Measurements from ENCODE around the gene PLEKHG4B. TPM values are rescaled to one million over a fixed set of nuclear protein-coding genes. Genes with fewer than 3 reads are reported as not detected.

The PLEKHG4B gene
- total RNA-seq, 2 experiments from 2014 or later, result 0.10 TPM

DNA sequence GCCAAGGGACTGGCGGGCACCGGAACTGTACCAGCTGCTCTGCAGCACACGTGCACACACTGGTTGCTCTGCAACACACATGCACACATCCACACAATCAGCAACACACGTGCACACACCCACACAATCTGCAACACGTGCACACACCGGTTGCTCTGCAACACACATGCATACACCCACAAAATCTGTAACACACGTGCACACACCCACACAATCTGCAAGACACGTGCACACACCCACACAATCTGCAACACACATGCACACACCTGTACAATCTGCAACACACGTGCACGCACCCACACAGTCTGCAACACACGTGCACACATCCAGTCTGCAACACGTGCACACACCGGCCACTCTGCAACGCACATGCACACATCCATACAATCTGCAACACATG, 17.9 kb downstream of the PLEKHG4B start:
- Mint-ChIP-seq H3K4me1 (no peaks in the 10 kb centered on the region), H3K4me3 (no peak overlapping the region), H3K27ac (no peak overlapping the region), H3K27me3 (no peaks in the 10 kb centered on the region), H3K9me3 (no peaks in the 10 kb centered on the region), H3K36me3 (ENCODE audit: low read depth) (no peaks in the 10 kb centered on the region)
- CTCF ChIA-PET, result no interaction called here
- POLR2A ChIA-PET, result no interaction called here
- no peak for DNase-seq

- H3K27ac Mint-ChIP-seq, result no peak overlapping the region
- H3K36me3 Mint-ChIP-seq (ENCODE audit: low read depth), result no peaks in the 10 kb centered on the region
- POLR2A ChIA-PET, result no interaction called here
- no peaks in the 10 kb centered on the region for H3K9me3 Mint-ChIP-seq
- no peaks in the 10 kb centered on the region for H3K4me1 Mint-ChIP-seq
- no peak for DNase-seq
- CTCF ChIA-PET, result interaction anchor here (0.5 kb wide), 1 partner anchor 1246 kb away, joined by 4 read pairs; no protein-coding TSS in a partner anchor
- H3K27me3 Mint-ChIP-seq, result no peaks in the 10 kb centered on the region
- H3K4me3 Mint-ChIP-seq, result no peak overlapping the region
Measured at GRCh38 chr5:110270-110888, 18.4 kb downstream of the PLEKHG4B start.

DNA sequence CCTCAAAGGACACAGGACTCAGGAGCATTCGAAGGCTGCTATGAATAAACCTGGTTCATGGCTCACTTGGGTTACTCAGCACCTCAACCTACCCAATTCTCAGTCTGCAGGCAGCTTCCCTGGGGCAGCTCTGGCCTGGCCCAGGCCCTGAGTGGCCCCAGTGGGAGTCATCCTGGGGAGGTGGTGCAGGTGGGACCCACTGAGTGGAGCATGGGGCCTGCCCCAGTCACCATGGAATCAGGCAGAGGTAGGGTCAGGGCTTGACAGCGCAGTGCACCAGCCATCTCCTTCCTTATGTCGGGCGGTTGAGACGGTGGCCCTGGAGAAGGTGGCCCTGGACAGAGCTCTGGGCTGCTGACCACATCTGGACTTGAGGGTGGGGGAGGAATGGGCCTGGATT, 19.2 kb downstream of the PLEKHG4B start:
- Mint-ChIP-seq H3K9me3 (no peaks in the 10 kb centered on the region), H3K4me1 (no peaks in the 10 kb centered on the region), H3K27ac (no peak overlapping the region), H3K27me3 (no peaks in the 10 kb centered on the region), H3K36me3 (ENCODE audit: low read depth) (no peaks in the 10 kb centered on the region), H3K4me3 (no peak overlapping the region)
- POLR2A ChIA-PET, result interaction anchor here (0.6 kb wide), 1 partner anchor 56 kb away, joined by 3 read pairs; no protein-coding TSS in a partner anchor
- no peak for DNase-seq
- CTCF ChIA-PET, result no interaction called here

GRCh38 chr5:119486-120097, 27.6 kb downstream of the PLEKHG4B start:
- ChIA-PET CTCF (interaction anchor here (1.0 kb wide), 1 partner anchor 69 kb away, joined by 3 read pairs; no protein-coding TSS in a partner anchor), POLR2A (no interaction called here)
- peaks cover 3% of the 10 kb centered on the region for H3K9me3 Mint-ChIP-seq
- no peak overlapping the region for H3K4me3 Mint-ChIP-seq
- no peak overlapping the region for H3K27ac Mint-ChIP-seq
- no peak for DNase-seq
- no peaks in the 10 kb centered on the region for H3K36me3 Mint-ChIP-seq (ENCODE audit: low read depth)
- H3K27me3 Mint-ChIP-seq, result peaks cover 17% of the 10 kb centered on the region
- no peaks in the 10 kb centered on the region for H3K4me1 Mint-ChIP-seq

DNA sequence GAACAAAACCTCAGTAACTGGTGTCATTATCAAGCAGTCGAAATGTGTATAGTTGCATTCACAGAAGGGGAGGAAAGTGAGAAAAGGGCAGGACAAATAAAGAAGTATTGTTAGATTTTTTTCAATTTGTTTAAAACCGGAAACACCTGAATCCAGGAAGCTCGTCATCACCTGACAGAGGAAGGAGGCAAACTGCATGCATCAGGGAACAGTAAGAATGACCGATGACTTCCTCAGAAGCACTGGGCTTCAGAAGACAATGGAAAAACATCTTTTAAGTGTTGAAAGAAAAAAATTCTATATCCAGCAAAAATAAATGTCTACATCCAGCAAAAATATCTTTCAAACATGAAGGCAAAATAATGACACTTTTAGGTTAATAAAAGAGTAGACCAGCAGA, 29.5 kb downstream of the PLEKHG4B start:
- H3K27me3 Mint-ChIP-seq, result peaks cover 17% of the 10 kb centered on the region
- H3K27ac Mint-ChIP-seq, result no peak overlapping the region
- ChIA-PET POLR2A (no interaction called here), CTCF (no interaction called here)
- DNase-seq, result no peak
- H3K9me3 Mint-ChIP-seq, result peaks cover 10% of the 10 kb centered on the region
- no peak overlapping the region for H3K4me3 Mint-ChIP-seq
- no peaks in the 10 kb centered on the region for H3K4me1 Mint-ChIP-seq
- H3K36me3 Mint-ChIP-seq (ENCODE audit: low read depth), result no peaks in the 10 kb centered on the region

DNA sequence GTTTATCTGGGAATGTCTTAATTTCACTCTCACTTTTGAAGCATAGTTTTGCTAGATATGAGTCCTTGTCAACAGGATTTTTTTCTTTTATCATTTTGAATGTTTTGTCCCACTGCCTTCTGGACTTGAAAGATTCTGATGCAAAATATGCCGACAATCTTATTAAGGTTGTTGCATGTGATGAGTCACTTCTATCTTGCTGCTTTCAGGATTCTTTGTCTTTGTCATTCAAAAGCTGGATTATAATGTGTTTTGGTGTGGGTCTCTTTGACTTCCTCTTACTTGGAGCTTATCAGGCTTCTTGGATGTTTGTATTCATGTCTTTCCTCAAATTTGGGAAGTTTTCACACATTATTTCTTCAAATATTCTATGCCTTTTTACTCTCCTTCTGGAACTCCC, 33.8 kb downstream of the PLEKHG4B start:
- H3K4me3 Mint-ChIP-seq, result no peak overlapping the region
- peaks cover 12% of the 10 kb centered on the region for H3K9me3 Mint-ChIP-seq
- no peaks in the 10 kb centered on the region for H3K36me3 Mint-ChIP-seq (ENCODE audit: low read depth)
- no peak for DNase-seq
- no peak overlapping the region for H3K27ac Mint-ChIP-seq
- ChIA-PET CTCF (no interaction called here), POLR2A (no interaction called here)
- H3K27me3 Mint-ChIP-seq, result peaks cover 12% of the 10 kb centered on the region
- no peaks in the 10 kb centered on the region for H3K4me1 Mint-ChIP-seq

DNA sequence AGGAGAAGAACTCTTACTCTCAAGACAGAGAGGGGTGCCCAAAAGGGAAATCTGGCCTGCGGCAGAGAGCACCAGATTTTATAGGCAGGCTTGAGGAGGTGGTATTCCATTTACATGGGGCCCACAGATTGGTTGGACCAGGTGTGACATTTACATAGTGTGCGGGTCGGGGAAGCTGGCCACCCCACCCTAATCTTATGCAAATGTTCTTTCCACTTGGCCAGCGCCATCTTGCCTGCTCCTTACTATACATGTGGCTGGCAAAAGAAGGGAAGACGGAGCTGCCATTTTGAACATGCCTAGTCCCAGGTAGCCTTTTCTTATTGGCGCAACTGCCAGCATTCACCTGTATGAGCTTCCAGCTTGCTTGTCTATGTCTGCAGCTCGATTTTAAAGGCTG, 34.8 kb downstream of the PLEKHG4B start:
- Mint-ChIP-seq H3K4me3 (no peak overlapping the region), H3K36me3 (ENCODE audit: low read depth) (no peaks in the 10 kb centered on the region), H3K27me3 (peaks cover 15% of the 10 kb centered on the region), H3K27ac (no peak overlapping the region), H3K9me3 (peaks cover 9% of the 10 kb centered on the region), H3K4me1 (no peaks in the 10 kb centered on the region)
- ChIA-PET POLR2A (no interaction called here), CTCF (interaction anchor here (0.7 kb wide), 1 partner anchor 21 kb away, joined by 4 read pairs; no protein-coding TSS in a partner anchor)
- no peak for DNase-seq

- Mint-ChIP-seq H3K27ac (no peak overlapping the region), H3K27me3 (peaks cover 17% of the 10 kb centered on the region), H3K9me3 (peaks cover 9% of the 10 kb centered on the region), H3K4me1 (no peaks in the 10 kb centered on the region), H3K4me3 (no peak overlapping the region), H3K36me3 (ENCODE audit: low read depth) (no peaks in the 10 kb centered on the region)
- ChIA-PET CTCF (interaction anchor here (0.6 kb wide), 1 partner anchor 22 kb away, joined by 3 read pairs; no protein-coding TSS in a partner anchor), POLR2A (no interaction called here)
- no peak for DNase-seq
Measured at GRCh38 chr5:127886-128285, 35.9 kb downstream of the PLEKHG4B start.

DNA sequence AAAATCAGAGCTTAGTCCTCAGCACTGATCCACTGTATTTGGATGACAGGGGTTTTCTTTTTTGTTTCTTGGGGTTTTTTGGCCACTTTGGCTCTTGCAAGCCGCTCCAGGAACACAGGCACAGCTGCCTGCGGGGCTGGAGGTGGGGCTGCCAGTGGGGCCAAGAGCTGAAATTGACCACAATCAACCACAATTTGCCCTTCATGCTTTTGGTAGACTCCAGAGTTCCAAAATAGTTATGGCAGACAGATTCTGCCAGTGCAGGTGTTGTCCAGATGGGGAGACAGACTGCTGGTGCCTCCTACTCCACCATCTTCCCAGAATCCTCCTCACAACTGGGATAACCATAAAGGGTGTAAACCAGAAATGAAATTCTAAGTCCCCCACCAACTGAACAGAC, 36.5 kb downstream of the PLEKHG4B start:
- ChIA-PET CTCF (interaction anchor here (0.6 kb wide), 1 partner anchor 23 kb away, joined by 3 read pairs; no protein-coding TSS in a partner anchor), POLR2A (no interaction called here)
- H3K27me3 Mint-ChIP-seq, result peaks cover 17% of the 10 kb centered on the region
- peaks cover 9% of the 10 kb centered on the region for H3K9me3 Mint-ChIP-seq
- H3K36me3 Mint-ChIP-seq (ENCODE audit: low read depth), result no peaks in the 10 kb centered on the region
- H3K27ac Mint-ChIP-seq, result no peak overlapping the region
- DNase-seq, result no peak
- H3K4me1 Mint-ChIP-seq, result no peaks in the 10 kb centered on the region
- H3K4me3 Mint-ChIP-seq, result no peak overlapping the region

DNA sequence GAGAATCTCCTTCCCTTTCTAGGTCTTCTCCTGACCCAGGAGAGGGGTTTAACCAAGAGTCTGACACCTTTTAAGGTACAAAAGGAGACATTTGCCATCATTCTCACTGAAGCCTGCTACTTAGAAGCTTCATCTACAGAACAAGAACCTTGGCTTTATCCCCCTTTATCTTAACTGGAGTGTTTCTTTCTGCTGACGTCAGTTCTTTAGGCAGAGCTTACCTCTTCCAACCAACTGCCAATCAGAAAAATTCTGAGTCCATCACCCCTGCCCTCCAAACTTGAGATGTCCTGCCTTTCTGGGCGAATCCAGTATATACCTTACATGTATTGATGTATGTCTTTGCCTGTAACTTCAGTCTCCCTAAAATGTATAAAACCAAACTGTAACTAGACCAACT, 37.2 kb downstream of the PLEKHG4B start:
- DNase-seq, result no peak
- H3K27me3 Mint-ChIP-seq, result peaks cover 12% of the 10 kb centered on the region
- H3K4me1 Mint-ChIP-seq, result no peaks in the 10 kb centered on the region
- no peak overlapping the region for H3K27ac Mint-ChIP-seq
- peaks cover 9% of the 10 kb centered on the region for H3K9me3 Mint-ChIP-seq
- CTCF ChIA-PET, result no interaction called here
- H3K36me3 Mint-ChIP-seq (ENCODE audit: low read depth), result no peaks in the 10 kb centered on the region
- POLR2A ChIA-PET, result no interaction called here
- no peak overlapping the region for H3K4me3 Mint-ChIP-seq

DNA sequence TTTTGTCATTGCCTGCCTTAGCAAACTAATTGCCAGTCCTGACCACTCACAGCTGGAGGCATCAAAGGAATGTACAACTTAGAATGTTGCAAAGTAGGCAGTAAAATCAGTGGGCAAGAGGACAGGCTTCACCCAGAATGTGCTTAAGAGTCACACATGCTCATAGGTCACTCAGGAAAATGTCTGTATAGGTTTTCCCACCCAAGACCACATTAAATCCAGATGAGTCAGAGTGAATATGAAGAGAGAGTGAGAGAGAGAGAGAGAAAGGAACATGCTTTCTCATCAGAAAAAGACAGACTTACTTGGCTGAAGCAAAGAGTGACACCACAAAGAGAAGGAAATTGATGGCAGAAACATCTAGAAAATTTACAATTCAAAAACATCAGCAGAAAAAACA, 37.9 kb downstream of the PLEKHG4B start:
- CTCF ChIA-PET, result no interaction called here
- Mint-ChIP-seq H3K9me3 (peaks cover 9% of the 10 kb centered on the region), H3K27me3 (peaks cover 8% of the 10 kb centered on the region), H3K4me1 (no peaks in the 10 kb centered on the region), H3K27ac (no peak overlapping the region), H3K36me3 (ENCODE audit: low read depth) (no peaks in the 10 kb centered on the region), H3K4me3 (no peak overlapping the region)
- POLR2A ChIA-PET, result no interaction called here
- no peak for DNase-seq

GRCh38 chr5:130601-131131, 38.7 kb downstream of the PLEKHG4B start:
- H3K4me3 Mint-ChIP-seq, result no peak overlapping the region
- H3K4me1 Mint-ChIP-seq, result no peaks in the 10 kb centered on the region
- ChIA-PET POLR2A (no interaction called here), CTCF (interaction anchor here (0.6 kb wide), 1 partner anchor 25 kb away, joined by 3 read pairs; no protein-coding TSS in a partner anchor)
- H3K36me3 Mint-ChIP-seq (ENCODE audit: low read depth), result no peaks in the 10 kb centered on the region
- H3K27me3 Mint-ChIP-seq, result peaks cover 8% of the 10 kb centered on the region
- H3K27ac Mint-ChIP-seq, result no peak overlapping the region
- no peak for DNase-seq
- H3K9me3 Mint-ChIP-seq, result peaks cover 9% of the 10 kb centered on the region

DNA sequence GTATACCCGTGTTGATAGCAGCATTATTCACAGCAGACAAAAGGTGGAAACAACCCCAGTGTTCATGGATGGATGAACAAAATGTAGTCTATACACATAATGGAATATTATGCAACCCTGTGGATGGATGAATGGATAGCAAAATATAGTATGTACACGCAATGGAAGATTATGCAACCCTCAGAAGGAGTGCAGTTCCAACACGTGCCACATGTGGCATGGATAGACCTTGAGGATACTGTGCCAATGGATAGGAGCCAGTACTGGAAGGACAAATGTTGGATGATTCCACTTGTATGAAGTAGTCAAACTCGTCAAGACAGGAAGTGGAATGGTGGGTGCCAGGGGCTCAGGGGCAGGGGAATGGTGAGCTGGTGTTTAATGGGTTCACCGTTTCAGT, 44.9 kb downstream of the PLEKHG4B start:
- Mint-ChIP-seq H3K36me3 (ENCODE audit: low read depth) (no peaks in the 10 kb centered on the region), H3K4me1 (no peaks in the 10 kb centered on the region), H3K27ac (no peak overlapping the region), H3K4me3 (no peak overlapping the region), H3K27me3 (peaks cover 2% of the 10 kb centered on the region), H3K9me3 (no peaks in the 10 kb centered on the region)
- POLR2A ChIA-PET, result no interaction called here
- CTCF ChIA-PET, result no interaction called here
- no peak for DNase-seq

DNA sequence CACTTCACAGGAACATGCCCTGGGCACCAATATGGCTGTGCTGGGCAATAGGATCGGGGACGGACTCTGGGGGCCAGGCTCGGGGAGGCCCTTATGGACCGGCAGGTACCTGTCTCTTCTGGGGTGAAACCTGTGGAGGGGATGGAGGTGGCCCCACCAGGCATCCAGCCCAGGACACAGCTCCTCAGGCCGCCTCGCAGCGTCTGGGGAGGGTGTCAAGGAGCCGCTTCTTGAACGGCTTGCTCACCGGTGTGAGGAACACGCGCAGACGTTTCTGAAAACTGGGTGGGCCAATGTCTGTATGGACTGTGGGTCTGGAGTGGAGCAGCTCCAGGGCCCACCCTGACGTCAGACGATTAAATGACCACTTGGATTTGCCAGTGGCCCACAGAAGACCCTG, 45.8 kb downstream of the PLEKHG4B start:
- Mint-ChIP-seq H3K27ac (no peak overlapping the region), H3K36me3 (ENCODE audit: low read depth) (no peaks in the 10 kb centered on the region), H3K4me3 (no peak overlapping the region), H3K27me3 (no peaks in the 10 kb centered on the region), H3K9me3 (no peaks in the 10 kb centered on the region), H3K4me1 (no peaks in the 10 kb centered on the region)
- no peak for DNase-seq
- CTCF ChIA-PET, result no interaction called here
- POLR2A ChIA-PET, result no interaction called here
